Gastroesophageal sphincter (tissue), 4 donors: ENCODE data around the gene GALT. TPM values are rescaled to one million over a fixed set of nuclear protein-coding genes. Genes with fewer than 3 reads are reported as not detected.

Experiments used
- ATAC-seq: fragments of 150-250 bp; one replicate; pipeline ENCODE4 v1.9.1; 2016; ENCODE audit warnings: mild to moderate bottlenecking, moderate library complexity
- H3K27ac ChIP-seq, 4 donors: fragments of 200-600 bp; sonication (generic) in 3 of 4; 1 replicate in 3 of 4; 2 replicates in 1 of 4; pipeline ENCODE4 v1.5.1; 2016 to 2019
- H3K27me3 ChIP-seq: fragments of 200-600 bp; sonication (generic); one replicate; pipeline ENCODE4 v1.5.1; 2019
- H3K36me3 ChIP-seq, 2 donors: fragments of 200-600 bp; sonication (generic); one replicate each; pipeline ENCODE4 v1.5.1; 2019; ENCODE audit warnings: control low read depth in 1 of 2
- H3K4me1 ChIP-seq, 3 donors: fragments of 200-600 bp; sonication (generic); 1 replicate in 2 of 3; 2 replicates in 1 of 3; pipeline ENCODE4 v1.5.1; 2016 to 2019; ENCODE audit warnings: control low read depth in 2 of 3
- H3K4me3 ChIP-seq, 2 donors: fragments of 200-600 bp; sonication (generic); one replicate each; pipeline ENCODE4 v1.5.1; 2019; ENCODE audit warnings: mild to moderate bottlenecking in 1 of 2, moderate library complexity in 1 of 2
- H3K9me3 ChIP-seq, 3 donors: fragments of 200-600 bp; sonication (generic); one replicate each; pipeline ENCODE4 v1.5.1; 2017 to 2019; ENCODE audit warnings: control low read depth in 2 of 3
- CTCF ChIP-seq, 4 experiments: fragments of 200-600 bp in 2 of 4; fragments of 450-650 bp in 2 of 4; sonication (generic) in 1 of 4; IDR thresholded peaks; one replicate each; pipeline ENCODE4 v1.5.1; 2017 to 2019; ENCODE audit warnings: antibody characterized with exemption in 4 of 4, mild to moderate bottlenecking in 2 of 4, moderate library complexity in 2 of 4
- EP300 ChIP-seq: sonication (generic); formaldehyde crosslinking; IDR thresholded peaks from one replicate; pipeline ENCODE4 v1.6.1; 2017; ENCODE audit warnings: antibody characterized with exemption, mild to moderate bottlenecking
- POLR2A ChIP-seq, 2 donors: fragments of 450-650 bp; IDR thresholded peaks; one replicate each; pipeline ENCODE4 v1.6.1; 2017; ENCODE audit warnings: antibody characterized with exemption in 2 of 2, mild to moderate bottlenecking in 2 of 2, moderate library complexity in 1 of 2
- POLR2AphosphoS5 ChIP-seq: sonication (generic); formaldehyde crosslinking; IDR thresholded peaks from one replicate; pipeline ENCODE4 v1.6.1; 2017; ENCODE audit warnings: antibody characterized with exemption
- WGBS, 2 donors: methylation state at CpG; one replicate each; pipeline ENCODE4 v1.1.5; 2018; ENCODE audit warnings: low coverage in 1 of 2; 5-methylcytosine and 5-hydroxymethylcytosine counted together
- total RNA-seq, 4 donors: library from RNA; depleted of rRNA; stranded (reverse); fragments of >200 nt; gene quantifications; one replicate each; pipeline ENCODE4 v1.1.0, GENCODE V29; 2016

GALT gene
- total RNA-seq, 4 donors from 2014 or later: 19.1 to 51.4 (median 25.7) TPM

GRCh38 chr9:34606190-34606589, 40.3 kb upstream of the GALT start:
- no peaks in the 10 kb centered on the region for H3K36me3 ChIP-seq
- ATAC-seq: no peak
- H3K4me1 ChIP-seq: peaks cover 0 to 12% (median 5%) of the 10 kb centered on the region in 3 donors
- H3K9me3 ChIP-seq: no peaks in the 10 kb centered on the region
- no peak overlapping the region for H3K4me3 ChIP-seq
- H3K27me3 ChIP-seq: no peaks in the 10 kb centered on the region
- no peak for TF ChIP-seq POLR2A (IDR thresholded peaks at IDR 0.05)
- no peak for TF ChIP-seq CTCF (IDR thresholded peaks at IDR 0.05)
- no peak for TF ChIP-seq POLR2AphosphoS5
- TF ChIP-seq EP300: no peak
- H3K27ac ChIP-seq: no peak overlapping the region

GRCh38 chr9:34606905-34607304, 39.6 kb upstream of the GALT start:
- no peak for TF ChIP-seq POLR2AphosphoS5
- TF ChIP-seq POLR2A (IDR thresholded peaks at IDR 0.05): no peak
- no peak for TF ChIP-seq EP300
- TF ChIP-seq CTCF (IDR thresholded peaks at IDR 0.05): no peak
- no peaks in the 10 kb centered on the region for H3K9me3 ChIP-seq
- no peak for ATAC-seq
- no peak overlapping the region for H3K27ac ChIP-seq
- 82% methylated on average over 3 of the region's 3 CpGs; no CpG with 5 or more reads in 1 of the 2 donors for WGBS, 2 donors
- H3K27me3 ChIP-seq: no peaks in the 10 kb centered on the region
- no peak overlapping the region for H3K4me3 ChIP-seq
- H3K4me1 ChIP-seq: peaks cover 0 to 19% (median 8%) of the 10 kb centered on the region in 3 donors
- no peaks in the 10 kb centered on the region for H3K36me3 ChIP-seq

- 56 to 71% methylated on average over 1 to 2 of the region's 2 CpGs for WGBS, 2 donors
- Histone ChIP-seq H3K4me1 (peaks cover 0 to 21% (median 8%) of the 10 kb centered on the region in 3 donors), H3K4me3 (no peak overlapping the region), H3K27ac (no peak overlapping the region), H3K27me3 (no peaks in the 10 kb centered on the region), H3K9me3 (no peaks in the 10 kb centered on the region), H3K36me3 (no peaks in the 10 kb centered on the region)
- ATAC-seq: no peak
- TF ChIP-seq EP300 (no peak), POLR2AphosphoS5 (no peak), CTCF (IDR thresholded peaks at IDR 0.05) (no peak), POLR2A (IDR thresholded peaks at IDR 0.05) (no peak)
Measured at GRCh38 chr9:34607331-34607730, 39.1 kb upstream of the GALT start.

- TF ChIP-seq EP300 (no peak), POLR2A (IDR thresholded peaks at IDR 0.05) (no peak), POLR2AphosphoS5 (no peak), CTCF (IDR thresholded peaks at IDR 0.05) (no peak)
- peaks cover 0 to 22% of the 10 kb centered on the region in 2 donors for H3K36me3 ChIP-seq
- no peaks in the 10 kb centered on the region for H3K27me3 ChIP-seq
- peaks cover 0 to 33% (median 10%) of the 10 kb centered on the region in 3 donors for H3K4me1 ChIP-seq
- H3K9me3 ChIP-seq: no peaks in the 10 kb centered on the region
- WGBS, 2 donors: 90% methylated on average over 6 of the region's 20 CpGs; no CpG with 5 or more reads in 1 of the 2 donors
- peak overlapping the region in 1 of 2 donors; percentile 71 for H3K4me3 ChIP-seq
- ATAC-seq: no peak
- H3K27ac ChIP-seq: peak overlapping the region in 1 of 4 donors; percentile 85
Measured at GRCh38 chr9:34610434-34611206, 35.9 kb upstream of the GALT start.
